PC-9 (cell line): ENCODE data around the gene FBXO30.

Source experiments
- EZH2 ChIP-seq: fragments of 200-600 bp; sonication (generic); IDR thresholded peaks from 2 replicates; pipeline ENCODE4 v1.8.0; 2017; ENCODE audit warnings: antibody characterized with exemption, low read depth
- TF ChIP-seq, protein P1 (sequence below): fragments of 200-600 bp; sonication (generic); conservative IDR thresholded peaks from 2 replicates; pipeline ENCODE4 v1.6.1; 2017; ENCODE audit warnings: mixed run types, antibody characterized with exemption, mild to moderate bottlenecking, moderate library complexity

DNA sequence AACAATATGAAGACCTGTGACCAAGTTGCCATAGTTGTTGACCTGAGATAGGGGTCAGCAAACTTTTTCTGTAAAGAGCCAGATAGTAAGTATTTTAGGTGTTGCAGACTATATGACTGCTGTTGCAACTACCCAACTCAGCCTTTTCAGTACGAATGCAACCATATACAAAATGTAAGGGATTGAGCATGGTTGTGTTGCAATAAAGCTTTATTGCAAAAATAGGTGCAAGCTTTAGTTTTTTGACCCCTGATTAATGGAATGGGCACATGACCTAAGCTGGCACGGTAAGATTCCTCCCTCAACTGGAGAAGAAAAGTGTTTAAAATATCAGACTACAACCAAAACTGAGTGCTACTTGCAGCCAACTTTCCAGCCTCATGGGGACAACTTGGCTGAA, 62.0 kb downstream of the FBXO30 start:
- TF ChIP-seq EZH2, result no peak
- TF ChIP-seq, protein P1, sequence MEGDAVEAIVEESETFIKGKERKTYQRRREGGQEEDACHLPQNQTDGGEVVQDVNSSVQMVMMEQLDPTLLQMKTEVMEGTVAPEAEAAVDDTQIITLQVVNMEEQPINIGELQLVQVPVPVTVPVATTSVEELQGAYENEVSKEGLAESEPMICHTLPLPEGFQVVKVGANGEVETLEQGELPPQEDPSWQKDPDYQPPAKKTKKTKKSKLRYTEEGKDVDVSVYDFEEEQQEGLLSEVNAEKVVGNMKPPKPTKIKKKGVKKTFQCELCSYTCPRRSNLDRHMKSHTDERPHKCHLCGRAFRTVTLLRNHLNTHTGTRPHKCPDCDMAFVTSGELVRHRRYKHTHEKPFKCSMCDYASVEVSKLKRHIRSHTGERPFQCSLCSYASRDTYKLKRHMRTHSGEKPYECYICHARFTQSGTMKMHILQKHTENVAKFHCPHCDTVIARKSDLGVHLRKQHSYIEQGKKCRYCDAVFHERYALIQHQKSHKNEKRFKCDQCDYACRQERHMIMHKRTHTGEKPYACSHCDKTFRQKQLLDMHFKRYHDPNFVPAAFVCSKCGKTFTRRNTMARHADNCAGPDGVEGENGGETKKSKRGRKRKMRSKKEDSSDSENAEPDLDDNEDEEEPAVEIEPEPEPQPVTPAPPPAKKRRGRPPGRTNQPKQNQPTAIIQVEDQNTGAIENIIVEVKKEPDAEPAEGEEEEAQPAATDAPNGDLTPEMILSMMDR, result no peak
